Stimulated activated naive CD8-positive, alpha-beta T cell treated with anti-CD3 and anti-CD28 coated beads, Interleukin-15, amount 100 ng/mL, for 72 hours (primary cell): ENCODE measurements around the gene KRT12.
"Not testable (repeated sequence)": the region's sequence is repeated elsewhere in the genome, so short reads cannot be mapped to it uniquely, and the experiment has no call there.

Source experiments
- ATAC-seq: fragments of 150-1000 bp; cut with Tn5 transposase; 2 replicates; pipeline ENCODE4 v1.10.0; 2021; ENCODE audit warnings: mild to moderate bottlenecking, moderate library complexity
- DNase-seq, 2 donors: peaks; one replicate each; pipeline ENCODE4 v3.0.0; 2021 to 2022
- H3K27ac Mint-ChIP-seq, 2 donors: one replicate each; pipeline ENCODE4 v1.8.0; 2022; ENCODE audit warnings: mild to moderate bottlenecking in 2 of 2, mixed read lengths in 2 of 2, moderate library complexity in 2 of 2
- H3K27me3 Mint-ChIP-seq: one replicate; pipeline ENCODE4 v1.8.0; 2022; ENCODE audit warnings: mixed read lengths
- H3K4me1 Mint-ChIP-seq: one replicate; pipeline ENCODE4 v1.8.0; 2022; ENCODE audit warnings: mild to moderate bottlenecking, mixed read lengths
- H3K4me3 Mint-ChIP-seq, 2 donors: one replicate each; pipeline ENCODE4 v1.8.0; 2022; ENCODE audit warnings: mild to moderate bottlenecking in 2 of 2, mixed read lengths in 2 of 2, moderate library complexity in 1 of 2
- H3K9me3 Mint-ChIP-seq, 2 donors: one replicate each; pipeline ENCODE4 v1.8.0; 2022; ENCODE audit warnings: mixed read lengths in 2 of 2

The KRT12 gene

DNA sequence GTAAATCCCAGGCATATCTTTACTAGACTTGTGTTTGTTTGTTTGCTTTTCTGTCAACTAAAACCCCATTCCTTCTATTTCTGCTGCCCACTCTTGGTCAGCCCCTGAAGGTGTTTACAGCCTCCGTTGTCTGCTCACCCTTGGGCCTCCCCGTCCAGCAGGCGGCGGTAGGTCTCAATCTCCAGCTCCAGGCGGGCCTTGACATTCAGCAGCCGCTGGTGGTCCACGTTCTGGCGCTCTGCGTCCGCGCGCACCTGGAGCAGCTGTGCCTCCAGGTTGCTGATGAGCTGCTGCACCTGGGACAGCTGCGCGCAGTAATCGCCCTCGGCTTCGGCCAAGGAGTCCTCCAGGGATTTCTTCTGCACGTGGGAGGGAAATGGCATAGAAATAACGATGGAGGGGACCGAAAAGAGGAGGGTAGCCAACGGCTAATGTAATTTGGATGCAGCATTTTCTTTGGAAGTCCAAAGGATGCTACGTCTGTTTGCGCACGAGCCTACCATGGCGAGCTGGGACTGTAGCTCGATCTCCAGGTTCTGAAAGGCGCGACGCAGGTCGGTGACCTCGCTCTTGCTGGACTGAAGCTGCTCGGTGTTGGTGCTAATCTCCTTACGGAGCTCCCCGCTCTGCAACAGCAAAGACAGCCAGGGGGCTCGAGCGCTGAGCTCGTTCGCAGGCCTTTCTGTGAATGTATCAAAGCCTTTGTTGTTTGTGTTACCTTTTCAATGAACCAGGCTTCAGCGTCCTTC is 3.9 kb downstream of the KRT12 start:
- no peak overlapping the region for H3K27ac Mint-ChIP-seq
- peaks cover 24% of the 10 kb centered on the region for H3K27me3 Mint-ChIP-seq
- no peak for ATAC-seq
- peak overlapping the region in 1 of 2 donors; percentile 56 for H3K4me3 Mint-ChIP-seq
- DNase-seq, result peak; percentile 5 to 14
- H3K4me1 Mint-ChIP-seq, result no peaks in the 10 kb centered on the region
- H3K9me3 Mint-ChIP-seq, result no peaks in the 10 kb centered on the region

- no peaks in the 10 kb centered on the region for H3K4me1 Mint-ChIP-seq
- ATAC-seq, result no peak
- H3K9me3 Mint-ChIP-seq, result no peaks in the 10 kb centered on the region
- H3K4me3 Mint-ChIP-seq, result no peak overlapping the region
- H3K27me3 Mint-ChIP-seq, result peaks cover 12% of the 10 kb centered on the region
- no peak overlapping the region for H3K27ac Mint-ChIP-seq
- DNase-seq, result no peak
Measured at GRCh38 chr17:40859536-40859935, 7.5 kb downstream of the KRT12 start.

DNA sequence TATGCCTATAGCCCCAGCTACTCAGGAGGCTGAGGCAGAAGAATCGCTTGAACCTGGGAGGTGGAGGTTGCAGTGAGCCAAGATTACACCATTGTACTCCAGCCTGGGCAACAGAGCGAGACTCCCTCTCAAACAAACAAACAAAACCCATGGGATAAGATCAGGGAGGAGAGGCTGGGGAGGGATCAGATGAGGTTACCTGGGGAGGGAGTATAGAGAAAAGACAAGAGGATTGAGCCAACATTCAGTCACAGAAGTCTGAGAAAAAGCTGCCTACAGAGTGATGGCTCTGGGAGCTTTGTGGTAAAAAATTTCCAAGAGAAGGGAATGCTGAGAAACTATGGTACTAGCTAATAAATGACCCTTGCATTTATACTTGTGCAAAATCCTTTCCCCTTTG is 8.4 kb downstream of the KRT12 start:
- H3K27ac Mint-ChIP-seq, H3K9me3 Mint-ChIP-seq, H3K4me3 Mint-ChIP-seq, ATAC-seq, DNase-seq, H3K4me1 Mint-ChIP-seq: not testable (repeated sequence)
- H3K27me3 Mint-ChIP-seq, result peaks cover 14% of the 10 kb centered on the region

DNA sequence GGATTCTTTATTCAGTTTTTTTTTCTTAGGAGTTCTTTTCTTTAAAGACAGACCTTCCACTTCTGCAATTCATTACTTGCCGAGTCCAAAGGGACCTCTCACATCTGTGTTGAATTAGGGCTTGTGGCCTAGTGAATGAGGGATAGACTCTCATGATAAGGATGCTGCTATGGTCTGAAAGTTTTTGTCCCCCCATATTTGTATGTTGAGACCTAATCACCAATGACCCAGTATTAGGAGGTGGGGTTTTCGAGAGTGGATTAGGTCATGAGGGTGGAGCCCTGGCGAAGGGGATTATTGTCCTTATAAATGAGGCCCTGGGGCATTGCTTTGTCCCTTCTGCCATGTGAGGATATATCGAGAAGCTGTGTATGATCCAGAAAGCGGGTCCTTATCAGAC is 9.5 kb downstream of the KRT12 start:
- H3K4me3 Mint-ChIP-seq, result no peak overlapping the region
- H3K9me3 Mint-ChIP-seq, result no peaks in the 10 kb centered on the region
- H3K27me3 Mint-ChIP-seq, result peaks cover 12% of the 10 kb centered on the region
- H3K27ac Mint-ChIP-seq, result no peak overlapping the region
- ATAC-seq (no peak), DNase-seq (no peak)
- H3K4me1 Mint-ChIP-seq, result no peaks in the 10 kb centered on the region

DNA sequence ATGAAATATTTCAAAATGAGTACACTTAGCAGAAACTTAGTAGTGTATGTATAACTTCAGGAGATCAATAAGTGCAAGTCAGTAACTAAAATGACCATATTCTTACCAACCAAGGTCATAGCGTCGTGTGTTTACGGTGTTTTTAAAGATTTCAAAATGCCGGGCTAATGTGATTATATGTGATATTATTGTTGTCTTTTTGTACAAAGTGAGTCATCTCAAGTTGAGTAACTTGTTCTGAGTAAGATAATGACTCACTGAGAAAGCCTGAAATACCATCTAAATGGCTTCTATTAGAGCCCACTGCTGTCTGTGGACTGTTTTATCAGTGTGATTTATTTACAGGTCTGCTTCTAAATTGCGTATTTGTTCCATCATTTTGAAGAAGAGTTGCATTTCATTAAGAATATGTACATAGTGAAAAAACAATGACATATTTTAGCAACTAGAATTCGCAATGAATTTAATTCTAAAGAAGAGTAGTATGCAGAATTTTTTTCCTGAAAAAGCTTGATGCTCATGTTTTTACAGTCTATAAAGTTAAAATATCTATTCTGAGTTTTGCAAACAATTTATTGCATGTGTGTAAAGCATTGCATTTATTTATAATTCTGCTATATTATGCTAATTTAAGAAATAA is 12.7 kb downstream of the KRT12 start:
- Mint-ChIP-seq H3K27me3 (peaks cover 25% of the 10 kb centered on the region), H3K4me1 (no peaks in the 10 kb centered on the region), H3K27ac (no peak overlapping the region), H3K4me3 (no peak overlapping the region), H3K9me3 (no peaks in the 10 kb centered on the region)
- ATAC-seq, result no peak
- DNase-seq, result no peak

DNA sequence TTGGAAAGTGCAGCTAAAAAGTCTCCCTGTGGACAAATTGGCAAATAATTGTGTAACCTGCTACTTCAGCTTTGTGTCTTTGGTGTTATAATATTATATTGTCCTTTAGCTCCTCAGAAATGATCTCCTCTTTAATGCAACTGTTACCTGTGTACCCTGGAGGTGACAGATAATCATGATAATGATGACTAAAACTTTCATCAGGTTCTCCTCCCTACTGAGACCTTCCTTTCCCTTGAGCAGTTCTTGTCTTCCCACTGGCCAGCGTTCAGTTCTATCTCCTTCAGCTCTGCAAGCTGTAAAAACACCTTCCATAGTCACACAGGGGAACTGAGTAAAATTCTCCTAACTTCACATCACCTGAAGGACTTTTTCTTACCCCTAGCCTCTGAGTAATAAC is 14.7 kb downstream of the KRT12 start:
- no peak overlapping the region for H3K27ac Mint-ChIP-seq
- H3K9me3 Mint-ChIP-seq, result no peaks in the 10 kb centered on the region
- no peak for DNase-seq
- H3K27me3 Mint-ChIP-seq, result peaks cover 25% of the 10 kb centered on the region
- ATAC-seq, result no peak
- no peaks in the 10 kb centered on the region for H3K4me1 Mint-ChIP-seq
- no peak overlapping the region for H3K4me3 Mint-ChIP-seq

GRCh38 chr17:40850293-40850972 is 16.6 kb downstream of the KRT12 start:
- no peak for DNase-seq
- peaks cover 34% of the 10 kb centered on the region for H3K27me3 Mint-ChIP-seq
- H3K4me3 Mint-ChIP-seq, result no peak overlapping the region

DNA sequence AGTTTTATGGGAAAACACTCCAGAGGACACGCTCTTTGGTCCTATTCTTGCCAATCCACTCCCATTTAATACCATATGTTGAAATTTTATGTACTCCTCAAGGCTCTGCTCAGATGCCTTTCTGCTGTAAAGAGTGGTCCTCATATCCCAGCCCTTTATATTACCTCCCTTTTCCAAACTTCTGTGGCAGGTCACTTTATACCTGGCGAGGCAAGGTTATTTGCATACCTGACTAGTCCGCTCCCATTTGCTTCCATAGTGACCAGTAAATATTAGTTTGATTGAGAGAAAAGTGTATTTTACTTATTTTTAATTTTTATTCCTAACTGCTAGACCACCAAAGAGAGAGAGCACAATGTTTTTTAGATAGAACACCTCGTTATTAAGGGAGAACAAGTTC is 17.3 kb downstream of the KRT12 start:
- peaks cover 41% of the 10 kb centered on the region for H3K27me3 Mint-ChIP-seq
- no peak overlapping the region for H3K27ac Mint-ChIP-seq
- H3K4me3 Mint-ChIP-seq, result no peak overlapping the region
- DNase-seq (no peak), ATAC-seq (no peak)
- no peaks in the 10 kb centered on the region for H3K9me3 Mint-ChIP-seq
- H3K4me1 Mint-ChIP-seq, result no peaks in the 10 kb centered on the region

More at GRCh38 chr17:40850293-40850972, 16.6 kb downstream of the KRT12 start:
- no peak for ATAC-seq
- no peak overlapping the region for H3K27ac Mint-ChIP-seq
- no peaks in the 10 kb centered on the region for H3K4me1 Mint-ChIP-seq
- H3K9me3 Mint-ChIP-seq, result no peaks in the 10 kb centered on the region

DNA sequence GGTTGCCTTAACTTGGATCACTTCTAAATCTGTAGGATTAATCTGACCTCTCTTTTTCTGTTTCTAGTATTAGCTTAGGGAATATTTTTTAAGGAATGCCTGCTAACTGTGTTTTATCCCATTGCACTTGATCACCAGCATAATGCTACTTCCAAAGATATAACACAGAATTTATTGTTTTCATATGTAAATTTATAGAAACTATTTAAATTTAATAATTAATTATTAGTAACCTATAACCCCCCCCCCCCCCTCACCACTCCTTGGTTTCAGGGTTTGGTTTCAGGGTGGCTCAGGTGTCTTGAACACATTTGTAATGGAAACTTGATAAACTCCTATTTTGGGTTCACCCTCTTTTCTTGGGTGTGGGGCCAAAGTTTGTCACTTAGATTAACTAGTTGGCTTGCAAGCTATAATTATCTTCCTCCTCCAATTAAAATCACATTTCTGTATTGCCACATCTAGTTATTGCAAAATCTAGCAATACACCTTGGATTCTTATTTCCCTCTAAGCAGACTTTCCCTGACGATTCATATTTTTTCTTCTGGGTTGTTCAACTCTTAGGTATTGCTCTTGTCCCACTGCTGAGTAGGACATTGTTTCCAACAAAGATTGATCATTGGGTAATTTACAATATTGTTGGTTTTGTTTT is 18.3 kb downstream of the KRT12 start:
- H3K27ac Mint-ChIP-seq, result no peak overlapping the region
- DNase-seq (no peak), ATAC-seq (no peak)
- no peak overlapping the region for H3K4me3 Mint-ChIP-seq
- no peaks in the 10 kb centered on the region for H3K9me3 Mint-ChIP-seq
- H3K4me1 Mint-ChIP-seq, result no peaks in the 10 kb centered on the region
- H3K27me3 Mint-ChIP-seq, result peaks cover 45% of the 10 kb centered on the region

DNA sequence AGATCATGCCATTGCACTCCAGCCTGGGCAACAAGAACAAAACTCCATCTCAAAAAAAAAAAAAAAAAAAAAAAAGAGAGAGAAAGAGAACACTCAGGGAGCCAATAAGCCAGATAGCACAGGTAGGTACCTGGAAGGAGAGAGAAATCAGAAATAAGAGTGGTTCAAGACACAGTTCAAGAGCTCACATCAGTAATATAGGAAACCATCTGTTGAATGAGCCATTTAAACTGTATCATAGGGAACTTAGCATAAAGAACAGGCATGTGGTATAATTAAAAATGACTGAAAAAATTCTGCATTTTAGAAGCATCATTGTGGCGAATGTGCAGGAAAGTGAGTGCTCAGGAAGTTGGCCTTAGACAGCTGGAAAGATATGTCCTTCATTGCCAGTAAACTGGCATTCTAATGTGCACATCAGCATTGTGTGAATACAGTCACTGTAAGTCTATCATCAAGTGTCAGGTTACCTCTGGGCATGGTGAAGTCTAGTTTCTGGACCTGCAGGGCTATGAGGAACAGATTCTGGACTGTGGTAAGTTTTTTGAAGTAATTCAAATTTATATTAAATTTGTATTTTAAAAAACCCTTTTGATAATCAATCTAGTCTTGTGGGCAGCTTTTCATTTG is 20.4 kb downstream of the KRT12 start:
- H3K27ac Mint-ChIP-seq, result no peak overlapping the region
- H3K4me1 Mint-ChIP-seq, result no peaks in the 10 kb centered on the region
- no peak for ATAC-seq
- no peak overlapping the region for H3K4me3 Mint-ChIP-seq
- peaks cover 27% of the 10 kb centered on the region for H3K27me3 Mint-ChIP-seq
- H3K9me3 Mint-ChIP-seq, result no peaks in the 10 kb centered on the region
- no peak for DNase-seq

DNA sequence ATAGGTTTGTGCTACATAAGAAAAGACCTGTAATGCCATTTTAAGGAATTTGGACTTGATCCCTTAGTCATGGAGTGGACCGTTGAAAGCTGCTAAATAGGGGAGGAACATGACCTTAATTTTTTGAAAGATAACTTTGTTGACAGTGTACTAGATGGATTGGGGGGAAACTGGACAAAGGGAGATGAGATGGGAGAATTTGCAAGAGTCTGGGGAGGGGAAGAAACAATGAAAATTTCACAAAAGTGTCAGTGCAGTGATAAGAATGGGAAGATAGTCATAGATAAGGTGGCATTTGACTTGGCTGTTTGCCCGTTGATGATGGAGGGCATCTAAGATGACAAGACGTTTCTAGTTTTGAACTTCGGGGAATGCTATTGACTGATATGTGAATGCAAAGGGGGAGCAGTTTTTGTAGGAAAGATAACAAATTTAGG is 22.3 kb downstream of the KRT12 start:
- DNase-seq, result no peak
- Mint-ChIP-seq H3K9me3 (no peaks in the 10 kb centered on the region), H3K27me3 (peaks cover 23% of the 10 kb centered on the region), H3K27ac (no peak overlapping the region), H3K4me1 (no peaks in the 10 kb centered on the region), H3K4me3 (no peak overlapping the region)
- no peak for ATAC-seq

DNA sequence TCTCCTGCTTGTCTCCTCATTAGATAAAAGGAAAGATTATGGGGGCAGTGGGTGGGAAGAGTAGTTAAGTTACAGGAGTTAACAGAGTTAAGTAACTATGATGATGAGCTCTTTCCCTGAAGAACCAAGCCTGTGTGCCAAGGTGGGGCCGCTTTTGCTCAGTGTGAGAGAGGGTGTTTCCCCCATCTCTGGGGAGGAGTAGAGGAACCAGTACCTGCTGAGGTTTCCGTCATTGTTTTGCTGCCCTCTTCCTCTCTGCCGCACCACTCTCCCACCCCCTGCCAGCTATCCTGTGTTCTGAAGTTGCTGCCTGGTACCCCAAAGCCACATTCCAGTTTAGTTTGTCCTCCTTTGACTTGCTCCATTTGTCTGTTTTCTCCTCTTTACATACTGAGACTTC is 23.8 kb downstream of the KRT12 start:
- DNase-seq, result no peak
- H3K27me3 Mint-ChIP-seq, result peaks cover 23% of the 10 kb centered on the region
- no peak overlapping the region for H3K27ac Mint-ChIP-seq
- H3K4me3 Mint-ChIP-seq, result no peak overlapping the region
- no peak for ATAC-seq
- no peaks in the 10 kb centered on the region for H3K4me1 Mint-ChIP-seq
- no peaks in the 10 kb centered on the region for H3K9me3 Mint-ChIP-seq

DNA sequence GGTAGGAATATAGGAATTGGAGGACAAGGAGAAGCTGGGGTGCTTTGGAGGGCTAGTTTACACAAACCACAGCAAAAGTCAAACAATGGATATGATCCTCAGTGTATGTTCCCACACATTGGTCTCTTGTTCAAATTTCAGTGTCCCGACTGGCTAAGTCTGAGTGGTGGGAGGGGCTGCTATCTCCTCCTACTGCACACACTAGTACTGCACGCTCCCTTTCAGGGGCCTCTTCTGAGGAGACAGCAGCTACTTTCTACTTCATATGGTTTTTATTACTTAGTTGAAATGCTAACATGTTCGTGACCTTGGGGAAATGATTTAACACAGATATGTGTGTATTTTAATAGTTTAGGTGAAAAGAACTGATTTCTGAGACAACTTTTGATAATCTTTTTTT is 25.8 kb downstream of the KRT12 start:
- peaks cover 23% of the 10 kb centered on the region for H3K27me3 Mint-ChIP-seq
- no peak for DNase-seq
- H3K4me1 Mint-ChIP-seq, result no peaks in the 10 kb centered on the region

GRCh38 chr17:40839194-40839593 is 27.8 kb downstream of the KRT12 start:
- Mint-ChIP-seq H3K27ac (no peak overlapping the region), H3K27me3 (peaks cover 2% of the 10 kb centered on the region), H3K9me3 (no peaks in the 10 kb centered on the region), H3K4me1 (no peaks in the 10 kb centered on the region), H3K4me3 (no peak overlapping the region)
- ATAC-seq, result no peak
- no peak for DNase-seq

More for the DNA sequence above, 25.8 kb downstream of the KRT12 start:
- no peaks in the 10 kb centered on the region for H3K9me3 Mint-ChIP-seq
- ATAC-seq, result no peak
- no peak overlapping the region for H3K4me3 Mint-ChIP-seq
- H3K27ac Mint-ChIP-seq, result no peak overlapping the region

DNA sequence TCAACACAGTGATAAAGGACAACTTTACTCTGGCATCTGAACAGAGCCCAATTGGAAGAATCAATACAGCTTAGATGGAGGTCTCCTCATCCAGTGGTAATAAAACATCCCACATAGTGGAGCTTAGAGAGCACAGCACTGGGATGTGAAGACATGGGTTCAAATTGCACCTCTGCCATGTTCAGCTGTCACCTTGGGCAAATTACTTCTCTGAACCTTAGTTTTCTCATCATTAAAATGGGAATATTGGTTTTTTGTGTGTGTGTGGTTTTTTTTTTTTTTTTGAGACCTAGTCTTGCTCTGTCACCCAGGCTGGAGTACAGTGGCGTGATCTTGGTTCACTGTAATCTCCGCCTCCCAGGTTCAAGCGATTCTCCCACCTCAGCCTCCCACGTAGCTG is 31.0 kb downstream of the KRT12 start:
- H3K27me3 Mint-ChIP-seq, result no peaks in the 10 kb centered on the region
- no peak overlapping the region for H3K4me3 Mint-ChIP-seq
- ATAC-seq, result no peak
- H3K4me1 Mint-ChIP-seq, result peaks cover 6% of the 10 kb centered on the region
- no peaks in the 10 kb centered on the region for H3K9me3 Mint-ChIP-seq
- DNase-seq, result no peak
- H3K27ac Mint-ChIP-seq, result no peak overlapping the region
